Measurements from ENCODE around the gene RPS2. TPM values are rescaled to one million over a fixed set of nuclear protein-coding genes. Genes with fewer than 3 reads are reported as not detected.

Gene RPS2
- total RNA-seq, 2 experiments from 2014 or later, result 2,461 to 3,120 TPM

GRCh38 chr16:1989209-1990100 lies 24.8 kb upstream of the RPS2 start, which contains the start of gene SYNGR3:
Gene SYNGR3, plus strand, starts transcription at chr16:1989970. Its CDS starts 133 bp downstream, at chr16:1990103.
- no peaks in the 10 kb centered on the region for H3K79me2 ChIP-seq (ENCODE audit: insufficient read depth, low read depth, low read length)
- CTCF ChIA-PET (ENCODE audit: unreplicated experiment), result no interaction called here
- no peaks in the 10 kb centered on the region for H3K9me3 ChIP-seq (ENCODE audit: low read length)
- no peaks in the 10 kb centered on the region for H4K20me1 ChIP-seq (ENCODE audit: insufficient read depth, low read length)
- H3K27ac ChIP-seq (ENCODE audit: low read depth, low read length, poor library complexity, severe bottlenecking), result peak within 1 kb of the TSS; percentile 50
- POLR2A ChIA-PET, result interaction anchor here (1.9 kb wide), 1 partner anchor 24 kb away, joined by 5 read pairs; the partner anchor contains the start of gene RPS2
- TF ChIP-seq EZH2phosphoT487 (IDR thresholded peaks at IDR 0.05; ENCODE audit: borderline replicate concordance, low read depth, low read length), result no peak
- TF ChIP-seq, protein P1, sequence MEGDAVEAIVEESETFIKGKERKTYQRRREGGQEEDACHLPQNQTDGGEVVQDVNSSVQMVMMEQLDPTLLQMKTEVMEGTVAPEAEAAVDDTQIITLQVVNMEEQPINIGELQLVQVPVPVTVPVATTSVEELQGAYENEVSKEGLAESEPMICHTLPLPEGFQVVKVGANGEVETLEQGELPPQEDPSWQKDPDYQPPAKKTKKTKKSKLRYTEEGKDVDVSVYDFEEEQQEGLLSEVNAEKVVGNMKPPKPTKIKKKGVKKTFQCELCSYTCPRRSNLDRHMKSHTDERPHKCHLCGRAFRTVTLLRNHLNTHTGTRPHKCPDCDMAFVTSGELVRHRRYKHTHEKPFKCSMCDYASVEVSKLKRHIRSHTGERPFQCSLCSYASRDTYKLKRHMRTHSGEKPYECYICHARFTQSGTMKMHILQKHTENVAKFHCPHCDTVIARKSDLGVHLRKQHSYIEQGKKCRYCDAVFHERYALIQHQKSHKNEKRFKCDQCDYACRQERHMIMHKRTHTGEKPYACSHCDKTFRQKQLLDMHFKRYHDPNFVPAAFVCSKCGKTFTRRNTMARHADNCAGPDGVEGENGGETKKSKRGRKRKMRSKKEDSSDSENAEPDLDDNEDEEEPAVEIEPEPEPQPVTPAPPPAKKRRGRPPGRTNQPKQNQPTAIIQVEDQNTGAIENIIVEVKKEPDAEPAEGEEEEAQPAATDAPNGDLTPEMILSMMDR (conservative IDR thresholded peaks at IDR 0.05; ENCODE audit: low read length), result no peak
- H3K36me3 ChIP-seq (ENCODE audit: insufficient read depth, low read length), result peaks cover 12% of the 10 kb centered on the region; the same call in 1 of the 2 replicates
- peak within 1 kb of the TSS; percentile 22; the same call in 1 of the 2 replicates for H2AFZ ChIP-seq (ENCODE audit: low read length)
- no TSS peak for BruUV-seq (replicated peaks)
- H3K4me2 ChIP-seq (ENCODE audit: low read length), result peak within 1 kb of the TSS; percentile 80
- H3K4me3 ChIP-seq (ENCODE audit: low read depth, low read length, poor library complexity, severe bottlenecking), result peak within 1 kb of the TSS; percentile 68
- no peaks in the 10 kb centered on the region for H3K9me2 ChIP-seq (ENCODE audit: insufficient read depth, low read length)
- DNase-seq (ENCODE audit: low spot score), result peak; percentile 24
- intact Hi-C loops (cut with micrococcal nuclease; ENCODE audit: unreplicated experiment), result no loop called here
- peaks cover 47% of the 10 kb centered on the region for H3K4me1 ChIP-seq (ENCODE audit: insufficient read depth, low read length, poor library complexity, severe bottlenecking)

DNA sequence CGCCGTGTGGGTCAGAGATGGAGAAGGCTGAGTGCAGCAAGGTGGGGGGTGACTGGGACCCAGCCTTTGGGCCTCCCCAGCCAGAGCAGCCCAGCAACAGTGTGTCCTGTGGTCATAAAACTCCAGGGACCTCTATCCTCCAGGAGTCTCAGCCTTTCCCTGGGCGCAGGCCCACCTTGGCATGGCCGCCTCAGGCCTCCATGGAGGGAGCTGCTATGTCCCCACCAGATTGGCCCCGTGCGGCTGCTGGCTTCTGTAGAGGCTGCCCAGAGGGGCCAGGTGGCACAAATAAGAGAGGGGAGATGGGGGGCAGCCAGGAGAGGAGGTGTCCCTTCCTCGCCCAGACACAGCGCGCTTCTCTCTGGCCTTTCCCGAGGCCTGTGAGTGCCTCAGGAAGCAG lies 22.6 kb upstream of the RPS2 start:
- CTCF ChIA-PET (ENCODE audit: unreplicated experiment), result no interaction called here
- Histone ChIP-seq H4K20me1 (ENCODE audit: insufficient read depth, low read length) (no peaks in the 10 kb centered on the region), H3K27ac (ENCODE audit: low read depth, low read length, poor library complexity, severe bottlenecking) (no peak overlapping the region), H3K36me3 (ENCODE audit: insufficient read depth, low read length) (peaks cover 12% of the 10 kb centered on the region; the same call in 1 of the 2 replicates), H3K4me3 (ENCODE audit: low read depth, low read length, poor library complexity, severe bottlenecking) (no peak overlapping the region), H3K9me2 (ENCODE audit: insufficient read depth, low read length) (no peaks in the 10 kb centered on the region), H3K4me2 (ENCODE audit: low read length) (no peak overlapping the region), H3K4me1 (ENCODE audit: insufficient read depth, low read length, poor library complexity, severe bottlenecking) (peaks cover 31% of the 10 kb centered on the region), H2AFZ (ENCODE audit: low read length) (no peak overlapping the region), H3K9me3 (ENCODE audit: low read length) (no peaks in the 10 kb centered on the region), H3K79me2 (ENCODE audit: insufficient read depth, low read depth, low read length) (no peaks in the 10 kb centered on the region)
- intact Hi-C loops (cut with micrococcal nuclease; ENCODE audit: unreplicated experiment), result no loop called here
- BruUV-seq (replicated peaks), result no TSS peak
- POLR2A ChIA-PET, result no interaction called here
- no peak for TF ChIP-seq EZH2phosphoT487 (IDR thresholded peaks at IDR 0.05; ENCODE audit: borderline replicate concordance, low read depth, low read length)
- TF ChIP-seq, protein P1 (conservative IDR thresholded peaks at IDR 0.05; ENCODE audit: low read length), result no peak
- no peak for DNase-seq (ENCODE audit: low spot score)

Measured in OCI-LY7 (cell line).